Right atrium auricular region (tissue), 2 donors: ENCODE measurements around the gene PNPLA6. TPM values are rescaled to one million over a fixed set of nuclear protein-coding genes. Genes with fewer than 3 reads are reported as not detected.

Experiments
- DNase-seq: peaks from one replicate; pipeline ENCODE4 v3.0.0-alpha.2; 2019; ENCODE audit warnings: low spot score
- H3K27ac ChIP-seq, 2 donors: fragments of 200-600 bp; sonication (generic); 1 replicate in 1 of 2; 2 replicates in 1 of 2; pipeline ENCODE4 v1.5.1; 2016 to 2019
- H3K27me3 ChIP-seq, 2 donors: fragments of 200-600 bp; sonication (generic); one replicate each; pipeline versions ENCODE4 v1.5.1 to v1.6.0; 2017 to 2019
- H3K36me3 ChIP-seq: fragments of 200-600 bp; sonication (generic); one replicate; pipeline ENCODE4 v1.5.1; 2016
- H3K4me1 ChIP-seq, 2 donors: fragments of 200-600 bp; sonication (generic); one replicate each; pipeline versions ENCODE4 v1.5.1 to v1.6.0; 2017 to 2019
- H3K4me3 ChIP-seq, 2 donors: fragments of 200-600 bp; sonication (generic); 1 replicate in 1 of 2; 2 replicates in 1 of 2; pipeline ENCODE4 v1.5.1; 2017 to 2019; ENCODE audit warnings: mild to moderate bottlenecking in 1 of 2, moderate library complexity in 1 of 2
- H3K9me3 ChIP-seq, 2 donors: fragments of 200-600 bp; sonication (generic); one replicate each; pipeline ENCODE4 v1.5.1; 2019
- CTCF ChIP-seq, 2 donors: fragments of 200-600 bp; sonication (generic); IDR thresholded peaks; one replicate each; pipeline ENCODE4 v1.5.1; 2019; ENCODE audit warnings: antibody characterized with exemption in 2 of 2
- total RNA-seq, 2 donors: library from RNA; depleted of rRNA; stranded (reverse); fragments of >200 nt; gene quantifications; one replicate each; pipeline ENCODE4 v1.1.0, GENCODE V29; 2016

Gene PNPLA6
- total RNA-seq, 2 donors from 2014 or later, result 45.3 to 70.6 TPM

- no peak for DNase-seq
- no peak overlapping the region for H3K27ac ChIP-seq
- H3K4me1 ChIP-seq, result no peaks in the 10 kb centered on the region
- TF ChIP-seq CTCF (IDR thresholded peaks at IDR 0.05), result no peak
- peaks cover 43% of the 10 kb centered on the region for H3K36me3 ChIP-seq
- H3K9me3 ChIP-seq, result no peaks in the 10 kb centered on the region
- no peak overlapping the region for H3K4me3 ChIP-seq
- H3K27me3 ChIP-seq, result no peaks in the 10 kb centered on the region
Observed at GRCh38 chr19:7545300-7545699, 9.8 kb downstream of the PNPLA6 start.

- H3K4me3 ChIP-seq, result no peak overlapping the region
- no peaks in the 10 kb centered on the region for H3K9me3 ChIP-seq
- peaks cover 42% of the 10 kb centered on the region for H3K36me3 ChIP-seq
- H3K27me3 ChIP-seq, result no peaks in the 10 kb centered on the region
- no peak overlapping the region for H3K27ac ChIP-seq
- H3K4me1 ChIP-seq, result peaks cover 0 to 2% of the 10 kb centered on the region in 2 donors
- no peak for TF ChIP-seq CTCF (IDR thresholded peaks at IDR 0.05)
- DNase-seq, result no peak
Observed at GRCh38 chr19:7545904-7546303, 10.4 kb downstream of the PNPLA6 start.

- no peak for TF ChIP-seq CTCF (IDR thresholded peaks at IDR 0.05)
- H3K36me3 ChIP-seq, result peaks cover 29% of the 10 kb centered on the region
Observed at GRCh38 chr19:7547159-7547558, 11.6 kb downstream of the PNPLA6 start.

GRCh38 chr19:7549429-7550148 lies 14.1 kb downstream of the PNPLA6 start:
- H3K4me3 ChIP-seq, result no peak overlapping the region
- no peaks in the 10 kb centered on the region for H3K9me3 ChIP-seq
- no peak overlapping the region for H3K27ac ChIP-seq
- peaks cover 28% of the 10 kb centered on the region for H3K36me3 ChIP-seq
- TF ChIP-seq CTCF (IDR thresholded peaks at IDR 0.05), result no peak
- no peaks in the 10 kb centered on the region for H3K27me3 ChIP-seq
- H3K4me1 ChIP-seq, result peaks cover 0 to 4% of the 10 kb centered on the region in 2 donors
- DNase-seq, result no peak

More at GRCh38 chr19:7547159-7547558, 11.6 kb downstream of the PNPLA6 start:
- Histone ChIP-seq H3K27me3 (no peaks in the 10 kb centered on the region), H3K4me3 (no peak overlapping the region), H3K4me1 (peaks cover 0 to 4% of the 10 kb centered on the region in 2 donors), H3K9me3 (no peaks in the 10 kb centered on the region), H3K27ac (no peak overlapping the region)
- no peak for DNase-seq

- no peaks in the 10 kb centered on the region for H3K9me3 ChIP-seq
- H3K27me3 ChIP-seq, result no peaks in the 10 kb centered on the region
- H3K4me3 ChIP-seq, result no peak overlapping the region
- H3K36me3 ChIP-seq, result peaks cover 30% of the 10 kb centered on the region
- no peak for TF ChIP-seq CTCF (IDR thresholded peaks at IDR 0.05)
- peaks cover 0 to 4% of the 10 kb centered on the region in 2 donors for H3K4me1 ChIP-seq
- H3K27ac ChIP-seq, result no peak overlapping the region
- DNase-seq, result no peak
Observed at GRCh38 chr19:7550169-7550770, 14.8 kb downstream of the PNPLA6 start.
